ENCODE measurements around the gene PARP4. TPM values are rescaled to one million over a fixed set of nuclear protein-coding genes. Genes with fewer than 3 reads are reported as not detected.
"Not testable (repeated sequence)": the region's sequence is repeated elsewhere in the genome, so short reads cannot be mapped to it uniquely, and the experiment has no call there.

The PARP4 gene
- total RNA-seq, 1 donor from 2014 or later: 11.8 TPM

- Histone ChIP-seq H3K27me3 (ENCODE audit: control insufficient read depth, insufficient read depth, low read length) (no peaks in the 10 kb centered on the region), H3K36me3 (ENCODE audit: control insufficient read depth, insufficient read depth, low read length) (peaks cover 11% of the 10 kb centered on the region), H3K4me3 (ENCODE audit: low read depth, low read length) (no peak overlapping the region)
- no peak for FAIRE-seq
- DNase-seq (ENCODE audit: low read depth): no peak
- TF ChIP-seq CTCF (IDR thresholded peaks at IDR 0.05; ENCODE audit: insufficient read depth, low read length, severe bottlenecking): no peak
Measured at GRCh38 chr13:24489721-24490120, 22.9 kb downstream of the PARP4 start.

GRCh38 chr13:24488092-24488491 is 24.5 kb downstream of the PARP4 start:
- not testable (repeated sequence) for FAIRE-seq; H3K36me3 ChIP-seq (ENCODE audit: control insufficient read depth, insufficient read depth, low read length); H3K27me3 ChIP-seq (ENCODE audit: control insufficient read depth, insufficient read depth, low read length); DNase-seq (ENCODE audit: low read depth); H3K4me3 ChIP-seq (ENCODE audit: low read depth, low read length)

DNA sequence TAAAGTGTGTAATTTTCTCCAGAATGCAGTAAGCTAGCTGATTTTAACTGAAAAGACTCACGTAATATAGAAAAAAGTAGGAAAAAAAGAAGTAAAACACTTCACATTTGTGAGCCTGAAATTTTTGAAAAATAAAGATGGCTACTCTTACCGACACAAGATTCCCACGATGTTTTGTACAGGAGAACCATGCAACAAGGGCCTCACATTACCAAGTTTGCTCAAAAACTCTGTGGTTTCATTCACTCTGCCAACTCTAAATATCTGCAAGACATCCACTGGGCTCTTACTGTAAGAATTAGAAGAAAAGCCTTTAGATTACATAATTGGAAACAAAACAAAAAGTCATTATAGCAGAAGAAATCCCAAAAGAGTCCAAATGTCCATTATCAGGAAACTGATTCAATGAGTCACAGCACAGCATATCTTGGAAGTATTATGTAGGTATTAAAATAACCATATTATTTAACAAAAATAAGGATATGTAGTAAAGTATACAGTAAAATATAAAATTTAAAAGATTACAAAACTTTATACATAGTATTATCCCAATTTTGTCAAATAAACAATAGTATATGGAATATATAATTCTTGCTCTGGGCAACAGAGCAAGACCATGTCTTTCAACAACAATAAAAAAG is 26.4 kb downstream of the PARP4 start:
- not testable (repeated sequence) for H3K36me3 ChIP-seq (ENCODE audit: control insufficient read depth, insufficient read depth, low read length); FAIRE-seq; H3K4me3 ChIP-seq (ENCODE audit: low read depth, low read length); H3K27me3 ChIP-seq (ENCODE audit: control insufficient read depth, insufficient read depth, low read length); DNase-seq (ENCODE audit: low read depth)

DNA sequence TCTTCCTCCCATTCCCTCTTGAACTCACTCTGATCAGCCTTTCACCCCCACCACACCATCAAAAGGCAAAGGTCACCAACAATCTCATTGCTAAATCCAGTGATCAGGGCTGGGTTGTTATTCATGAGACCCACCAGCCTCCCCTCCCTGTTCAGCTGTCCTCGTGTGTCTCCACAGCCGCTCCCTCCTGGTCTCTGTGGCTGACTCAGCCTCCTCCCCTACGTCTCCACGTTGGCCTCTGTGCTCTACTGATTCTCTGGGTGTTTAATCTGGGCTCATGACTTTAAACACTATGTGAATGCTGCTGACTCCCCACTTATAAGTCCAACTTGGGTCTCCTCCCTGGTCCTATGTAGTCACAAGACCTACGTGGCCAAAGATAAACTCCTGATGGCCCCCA is 38.9 kb downstream of the PARP4 start:
- DNase-seq (ENCODE audit: low read depth) (no peak), FAIRE-seq (peak; percentile 77)
- H3K27me3 ChIP-seq (ENCODE audit: control insufficient read depth, insufficient read depth, low read length): no peaks in the 10 kb centered on the region
- H3K36me3 ChIP-seq (ENCODE audit: control insufficient read depth, insufficient read depth, low read length): peaks cover 7% of the 10 kb centered on the region
- H3K4me3 ChIP-seq (ENCODE audit: low read depth, low read length): no peak overlapping the region
- no peak for TF ChIP-seq CTCF (IDR thresholded peaks at IDR 0.05; ENCODE audit: insufficient read depth, low read length, severe bottlenecking)

GRCh38 chr13:24472129-24472528 is 40.4 kb downstream of the PARP4 start:
- H3K36me3 ChIP-seq (ENCODE audit: control insufficient read depth, insufficient read depth, low read length); H3K27me3 ChIP-seq (ENCODE audit: control insufficient read depth, insufficient read depth, low read length); DNase-seq (ENCODE audit: low read depth); H3K4me3 ChIP-seq (ENCODE audit: low read depth, low read length): not testable (repeated sequence)
- peak; percentile 36 for FAIRE-seq

DNA sequence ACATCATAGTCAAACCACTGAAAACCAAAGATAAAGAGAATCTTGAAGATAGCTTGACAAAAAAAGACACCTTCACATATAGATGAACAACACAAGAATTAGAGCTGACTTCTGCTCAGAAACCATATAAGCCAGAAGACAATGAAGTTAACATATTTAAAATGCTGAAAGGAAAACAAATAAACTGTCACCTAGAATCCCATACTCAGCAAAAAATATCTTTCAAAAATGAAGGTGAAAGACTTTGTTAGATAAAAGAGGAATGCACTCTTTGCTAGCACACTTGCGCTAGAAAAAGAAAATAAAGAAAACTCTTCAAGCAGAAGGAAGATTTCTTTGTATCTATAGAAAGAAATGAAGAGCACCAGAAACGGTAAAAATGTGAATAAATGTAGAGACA is 49.5 kb downstream of the PARP4 start:
- no peak for TF ChIP-seq CTCF (IDR thresholded peaks at IDR 0.05; ENCODE audit: insufficient read depth, low read length, severe bottlenecking)
- DNase-seq (ENCODE audit: low read depth) (no peak), FAIRE-seq (no peak)
- Histone ChIP-seq H3K4me3 (ENCODE audit: low read depth, low read length) (no peak overlapping the region), H3K36me3 (ENCODE audit: control insufficient read depth, insufficient read depth, low read length) (peaks cover 5% of the 10 kb centered on the region), H3K27me3 (ENCODE audit: control insufficient read depth, insufficient read depth, low read length) (no peaks in the 10 kb centered on the region)

DNA sequence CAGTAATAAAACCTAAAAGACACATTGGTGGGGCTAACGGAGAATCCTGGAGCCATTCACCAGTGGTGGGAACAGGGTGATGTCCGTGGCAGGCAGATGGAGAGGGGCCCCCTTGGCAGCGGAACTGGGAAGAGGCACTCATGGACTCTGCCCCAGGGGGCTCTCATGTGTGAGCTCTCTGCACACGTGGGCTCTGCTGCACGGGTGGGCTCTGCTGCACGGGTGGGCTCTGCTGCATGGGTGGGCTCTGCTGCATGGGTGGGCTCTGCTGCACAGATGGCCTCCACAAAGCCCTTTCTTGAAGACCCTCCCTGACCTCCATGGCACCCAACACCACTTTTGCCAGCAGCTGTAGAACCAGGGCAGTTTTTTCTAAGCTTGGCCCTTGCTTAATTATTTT is 52.3 kb downstream of the PARP4 start:
- DNase-seq (ENCODE audit: low read depth): no peak
- Histone ChIP-seq H3K27me3 (ENCODE audit: control insufficient read depth, insufficient read depth, low read length) (no peaks in the 10 kb centered on the region), H3K36me3 (ENCODE audit: control insufficient read depth, insufficient read depth, low read length) (peaks cover 8% of the 10 kb centered on the region), H3K4me3 (ENCODE audit: low read depth, low read length) (no peak overlapping the region)
- FAIRE-seq: no peak
- TF ChIP-seq CTCF (IDR thresholded peaks at IDR 0.05; ENCODE audit: insufficient read depth, low read length, severe bottlenecking): no peak

Data from bronchial epithelial cell (primary cell).